Smooth muscle cell (in vitro differentiated cells): Measurements from ENCODE around the gene PSMD12. TPM values are rescaled to one million over a fixed set of nuclear protein-coding genes. Genes with fewer than 3 reads are reported as not detected.

Source experiments
- DNase-seq: peaks from one replicate; lab custom pipeline; 2025; ENCODE audit not compliant: unreplicated experiment; lab: John Stamatoyannopoulos, UW
- H2AFZ ChIP-seq: fragments of 200-600 bp; sonication (generic); 2 replicates; pipeline ENCODE4 v1.6.0; 2016; ENCODE audit warnings: antibody characterized with exemption, low read depth, mild to moderate bottlenecking
- H3F3A ChIP-seq: fragments of 200-600 bp; sonication (generic); 2 replicates; pipeline ENCODE4 v1.6.0; 2017; ENCODE audit warnings: antibody characterized with exemption, low read depth
- H3K27ac ChIP-seq: fragments of 200-600 bp; sonication (generic); 2 replicates; pipeline ENCODE4 v1.5.1; 2016; ENCODE audit warnings: low read depth, mild to moderate bottlenecking
- H3K27me3 ChIP-seq: fragments of 200-600 bp; sonication (generic); 2 replicates; pipeline ENCODE4 v1.6.1; 2016; ENCODE audit warnings: low read depth, mild to moderate bottlenecking
- H3K36me3 ChIP-seq: fragments of 200-600 bp; sonication (generic); 2 replicates; pipeline ENCODE4 v1.5.1; 2016; ENCODE audit warnings: low read depth
- H3K4me1 ChIP-seq: fragments of 200-600 bp; sonication (generic); 2 replicates; pipeline ENCODE4 v1.5.1; 2016; ENCODE audit warnings: low read depth
- H3K4me2 ChIP-seq: fragments of 200-600 bp; sonication (generic); 2 replicates; pipeline ENCODE4 v1.6.0; 2016; ENCODE audit warnings: mild to moderate bottlenecking
- H3K4me3 ChIP-seq: fragments of 200-600 bp; sonication (generic); 2 replicates; pipeline ENCODE4 v1.5.1; 2016; ENCODE audit warnings: mild to moderate bottlenecking
- H3K79me2 ChIP-seq: fragments of 200-600 bp; sonication (generic); 2 replicates; pipeline ENCODE4 v1.6.0; 2016; ENCODE audit warnings: low read depth, mild to moderate bottlenecking
- H3K9ac ChIP-seq: fragments of 200-600 bp; sonication (generic); 2 replicates; pipeline ENCODE4 v1.6.0; 2016; ENCODE audit warnings: low read depth
- H3K9me3 ChIP-seq: fragments of 200-600 bp; sonication (generic); replicated peaks from 2 replicates; pipeline ENCODE4 v1.5.1; 2016; ENCODE audit warnings: low read depth
- H4K20me1 ChIP-seq: fragments of 200-600 bp; sonication (generic); 2 replicates; pipeline ENCODE4 v1.6.0; 2016; ENCODE audit warnings: low read depth
- CTCF ChIP-seq: fragments of 200-600 bp; sonication (generic); IDR thresholded peaks from 2 replicates; pipeline ENCODE4 v1.5.1; 2017; ENCODE audit warnings: borderline replicate concordance, mild to moderate bottlenecking, antibody characterized with exemption; ENCODE audit not compliant: insufficient read depth, poor library complexity, severe bottlenecking
- WGBS: methylation state at CpG from one replicate; pipeline ENCODE4 v1.1.7; 2016; ENCODE audit warnings: low lambda C conversion rate; 5-methylcytosine and 5-hydroxymethylcytosine counted together
- polyA plus RNA-seq: library from polyadenylated mRNA; unstranded; fragments of >200 nt; fragmentation: Nextera tagmentation; extraction: Ambion mirVana; gene quantifications from 2 replicates; pipeline ENCODE4 v1.2.1, GENCODE V29; 2016
- total RNA-seq: library from RNA; depleted of rRNA; stranded (reverse); fragments of >200 nt; gene quantifications from 2 replicates; pipeline ENCODE4 v1.2.3, GENCODE V29; 2014

Gene PSMD12
- 34.7 and 48.4 TPM in 2 replicates for total RNA-seq
- polyA plus RNA-seq, result 51.7 and 65.9 TPM in 2 replicates

GRCh38 chr17:67366193-67367157 is at the start of gene PSMD12:
Gene PSMD12 (minus strand): TSS chr17:67366577. CDS start chr17:67366519, 58 bp downstream.
- Histone ChIP-seq H4K20me1 (peaks cover 44% of the 10 kb centered on the region), H3K9me3 (no peaks in the 10 kb centered on the region), H3K27ac (peak within 1 kb of the TSS; percentile 95), H3F3A (no peaks in the 10 kb centered on the region), H3K4me1 (peaks cover 16% of the 10 kb centered on the region), H3K36me3 (no peaks in the 10 kb centered on the region), H3K9ac (peak within 1 kb of the TSS; percentile 98), H2AFZ (peak within 1 kb of the TSS; percentile 88), H3K4me2 (peak within 1 kb of the TSS; percentile 94), H3K27me3 (no peaks in the 10 kb centered on the region), H3K79me2 (peaks cover 49% of the 10 kb centered on the region), H3K4me3 (peak within 1 kb of the TSS; percentile 96)
- peak; percentile 77 for DNase-seq
- TF ChIP-seq CTCF, result no peak
- 2% methylated on average over 52 of the region's 55 CpGs for WGBS

- no peaks in the 10 kb centered on the region for H3F3A ChIP-seq
- H3K4me1 ChIP-seq, result no peaks in the 10 kb centered on the region
- no peaks in the 10 kb centered on the region for H3K27me3 ChIP-seq
- no peaks in the 10 kb centered on the region for H3K79me2 ChIP-seq
- no peaks in the 10 kb centered on the region for H3K36me3 ChIP-seq
- no peak overlapping the region for H2AFZ ChIP-seq
- H3K9me3 ChIP-seq, result no peaks in the 10 kb centered on the region
- H4K20me1 ChIP-seq, result no peaks in the 10 kb centered on the region
- no peak overlapping the region for H3K4me3 ChIP-seq
- H3K27ac ChIP-seq, result no peak overlapping the region
- no peak for DNase-seq
- TF ChIP-seq CTCF, result no peak
- H3K4me2 ChIP-seq, result no peak overlapping the region
- WGBS, result 94% methylated on average over 7 of the region's 7 CpGs
- H3K9ac ChIP-seq, result no peak overlapping the region
Observed at GRCh38 chr17:67415291-67415690, 48.9 kb upstream of the PSMD12 start.

GRCh38 chr17:67414559-67414958 is 48.2 kb upstream of the PSMD12 start:
- no peaks in the 10 kb centered on the region for H3K79me2 ChIP-seq
- H3K4me1 ChIP-seq, result no peaks in the 10 kb centered on the region
- no peak overlapping the region for H2AFZ ChIP-seq
- WGBS, result 98% methylated on average over 2 of the region's 2 CpGs
- DNase-seq, result no peak
- no peaks in the 10 kb centered on the region for H3F3A ChIP-seq
- H3K4me2 ChIP-seq, result no peak overlapping the region
- H3K4me3 ChIP-seq, result no peak overlapping the region
- no peaks in the 10 kb centered on the region for H4K20me1 ChIP-seq
- H3K27me3 ChIP-seq, result no peaks in the 10 kb centered on the region
- no peak overlapping the region for H3K9ac ChIP-seq
- no peak overlapping the region for H3K27ac ChIP-seq
- TF ChIP-seq CTCF, result no peak
- no peaks in the 10 kb centered on the region for H3K36me3 ChIP-seq
- no peaks in the 10 kb centered on the region for H3K9me3 ChIP-seq
